DLD1 (cell line): ENCODE results near the gene CHST2.

Source experiments
- in situ Hi-C: cut with HindIII; loops from 2 replicates; pipeline ENCODE4 v1.10.0; 2017; ENCODE audit warnings: low sequenced_read_pairs

The CHST2 gene

DNA sequence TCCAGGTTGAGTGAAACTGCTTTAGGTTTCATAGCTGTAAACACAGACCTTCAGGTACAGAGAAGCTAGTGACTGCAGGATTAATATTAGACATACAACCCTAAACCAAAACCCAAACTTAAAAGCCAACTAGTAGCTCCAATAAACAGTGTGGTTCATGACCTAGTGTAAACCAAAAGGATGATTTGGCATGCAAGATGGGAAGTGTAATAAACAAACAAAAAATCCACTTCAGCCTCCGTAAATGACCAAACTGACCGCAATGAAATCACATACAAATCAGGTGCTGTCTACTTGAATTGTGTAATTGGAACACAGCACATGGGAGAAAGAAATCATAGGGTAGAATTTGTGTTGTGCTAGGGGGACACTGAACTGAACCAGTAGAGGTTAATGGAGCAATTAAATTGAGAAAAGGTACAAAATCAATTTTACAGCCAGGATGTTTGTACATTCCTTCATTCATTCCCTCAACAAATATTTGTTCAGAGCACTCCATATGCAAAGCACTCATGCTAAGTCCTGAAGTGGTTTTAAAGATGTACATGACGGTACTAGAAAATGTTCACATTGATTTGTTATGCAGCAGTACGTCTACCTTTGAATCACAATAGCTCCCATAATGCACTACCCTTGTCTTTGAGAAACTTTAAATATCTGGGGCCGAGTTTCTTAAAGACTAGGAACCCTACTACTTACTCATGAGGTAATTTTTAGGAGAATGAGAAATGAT lies 21.4 kb upstream of the CHST2 start:
- in situ Hi-C loops: no loop called here

DNA sequence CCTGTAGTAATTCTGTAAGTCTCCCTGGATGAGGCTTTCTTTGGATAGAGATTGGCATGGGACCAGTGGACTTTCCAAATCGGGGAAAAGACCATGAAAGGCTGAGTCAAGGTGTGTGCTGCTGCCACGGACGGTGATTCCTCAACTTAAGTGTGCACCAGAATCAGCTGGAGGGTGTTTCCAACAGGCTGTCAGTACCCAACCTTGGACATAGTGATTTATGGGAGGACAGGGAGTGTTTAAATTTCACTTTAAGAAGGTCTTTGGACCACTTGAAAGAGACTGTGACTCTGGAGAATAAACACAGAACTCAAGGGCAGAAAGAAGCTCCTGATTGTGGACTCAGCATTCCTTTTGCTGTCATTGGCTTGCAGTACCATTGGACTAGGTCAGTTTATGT lies 20.4 kb upstream of the CHST2 start:
- in situ Hi-C loops: no loop called here

DNA sequence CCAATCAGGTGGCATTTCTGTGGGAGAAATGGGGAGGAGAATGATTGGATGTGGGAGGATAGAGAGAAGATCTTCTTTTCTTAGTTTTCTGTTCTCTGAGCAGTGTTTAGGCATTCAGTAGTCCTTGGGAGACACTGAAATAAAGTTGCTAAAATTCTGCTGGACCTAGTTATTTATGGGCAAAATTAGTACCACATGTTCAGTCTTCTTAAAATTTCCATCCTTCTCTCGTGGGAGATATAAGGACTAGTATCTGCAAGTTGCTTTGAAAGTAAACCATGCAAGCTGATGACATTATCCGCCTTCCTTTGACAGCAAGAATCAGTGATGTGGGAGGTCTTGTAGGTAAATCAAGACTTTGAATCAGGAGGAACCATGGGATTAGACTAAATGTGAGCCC lies 19.9 kb upstream of the CHST2 start:
- in situ Hi-C loops: no loop called here

DNA sequence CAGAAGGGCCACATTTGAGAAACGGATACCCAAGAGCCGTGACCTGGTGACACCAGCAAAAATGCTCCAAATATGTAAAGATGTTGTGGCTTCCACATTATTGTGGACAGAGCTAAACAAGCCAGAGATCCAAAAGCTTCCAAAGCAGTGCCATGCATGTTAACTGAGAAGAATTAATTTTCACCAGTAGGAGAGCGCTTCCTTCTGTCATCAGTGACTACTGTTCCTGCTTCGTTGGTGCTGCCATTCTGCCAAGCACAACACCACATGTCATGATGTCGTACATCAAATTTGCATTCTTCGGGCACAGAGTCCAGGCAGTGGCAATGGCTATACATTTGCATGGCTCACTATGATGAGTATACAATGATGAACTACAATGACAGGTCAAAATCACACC lies 19.1 kb upstream of the CHST2 start:
- in situ Hi-C loops: no loop called here

DNA sequence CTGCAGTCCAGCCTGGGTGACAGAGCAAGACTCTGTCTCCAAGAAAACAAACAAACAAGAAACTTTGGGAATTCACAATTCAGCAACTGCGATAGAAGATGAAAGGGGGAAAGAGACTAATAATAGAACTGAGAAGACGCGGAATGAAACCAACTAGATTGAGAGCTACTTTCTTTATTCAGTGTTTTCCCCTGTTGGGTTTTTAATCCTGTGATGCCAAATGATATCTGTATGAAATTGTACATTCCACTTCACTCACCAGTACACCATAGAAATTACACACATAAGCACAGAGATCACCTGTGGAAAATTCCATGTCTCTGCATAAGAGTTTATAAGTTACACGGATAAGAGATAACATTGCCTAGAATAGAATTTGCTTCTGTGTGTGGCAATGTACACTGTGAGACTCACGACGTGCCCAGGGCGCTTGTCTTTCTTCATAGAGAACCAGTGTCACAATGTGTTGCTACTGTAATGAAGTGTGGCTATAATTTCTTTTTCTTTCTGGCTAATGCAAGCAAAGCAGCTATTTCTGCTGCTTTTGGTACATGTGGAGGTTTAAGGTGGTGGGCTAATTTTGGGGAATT lies 17.7 kb upstream of the CHST2 start:
- in situ Hi-C loops: no loop called here

DNA sequence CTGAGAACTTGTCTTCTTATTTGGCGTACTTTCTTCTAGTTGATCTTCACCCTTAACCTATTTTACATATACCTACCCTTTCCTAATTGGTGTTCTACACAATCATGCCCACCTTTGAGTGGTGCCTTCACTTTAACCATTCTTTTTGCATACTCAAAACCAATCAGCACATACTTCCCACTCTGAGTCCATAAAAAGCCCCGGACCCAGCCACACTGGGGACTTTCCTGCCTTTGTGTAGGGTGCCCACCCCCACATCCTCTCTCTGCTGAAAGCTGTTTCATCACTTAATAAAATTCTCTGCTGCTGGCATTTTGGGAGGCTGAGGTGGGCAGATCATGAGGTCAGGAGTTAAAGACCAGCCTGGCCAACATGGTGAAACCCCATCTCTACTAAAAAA lies 15.9 kb upstream of the CHST2 start:
- in situ Hi-C loops: no loop called here

DNA sequence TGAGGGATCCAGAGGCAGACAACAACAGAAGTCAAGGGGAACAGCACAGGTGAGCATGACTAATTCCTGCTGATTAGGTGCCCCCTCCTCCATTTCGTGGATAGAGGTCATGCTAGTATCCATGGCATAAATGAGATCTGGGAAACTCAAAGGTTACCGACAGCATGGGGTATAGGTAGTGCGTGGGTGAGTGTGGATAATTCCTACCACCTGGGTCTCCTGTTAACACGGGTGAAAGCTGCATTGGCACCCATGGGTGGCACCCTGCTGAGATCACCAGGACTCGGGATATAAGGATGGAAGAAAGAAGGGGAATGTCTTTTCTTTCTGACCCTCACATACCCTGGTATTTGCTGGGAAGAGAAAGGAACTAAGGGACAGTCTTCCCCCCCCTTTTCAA lies 14.4 kb upstream of the CHST2 start:
- in situ Hi-C loops: no loop called here

DNA sequence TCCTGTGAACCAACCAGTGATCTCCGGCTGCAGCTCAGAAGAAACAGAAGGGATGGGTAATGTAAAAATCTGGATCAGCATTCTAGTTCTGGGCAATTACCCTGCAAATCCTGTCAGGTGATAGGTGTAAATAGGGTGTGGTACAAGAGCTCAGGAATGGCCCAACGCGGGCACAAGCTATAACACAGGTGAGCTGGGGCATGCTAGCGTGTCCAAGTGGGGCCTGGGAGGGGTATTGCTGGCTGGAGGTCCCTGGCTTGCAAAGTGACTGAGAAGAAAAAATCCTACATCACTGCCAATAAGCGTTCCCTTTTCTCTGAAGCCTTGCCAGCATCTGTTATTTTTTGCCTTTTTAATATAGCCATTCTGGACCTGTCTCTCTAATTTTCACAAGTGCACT lies 9.7 kb upstream of the CHST2 start:
- in situ Hi-C loops: no loop called here

DNA sequence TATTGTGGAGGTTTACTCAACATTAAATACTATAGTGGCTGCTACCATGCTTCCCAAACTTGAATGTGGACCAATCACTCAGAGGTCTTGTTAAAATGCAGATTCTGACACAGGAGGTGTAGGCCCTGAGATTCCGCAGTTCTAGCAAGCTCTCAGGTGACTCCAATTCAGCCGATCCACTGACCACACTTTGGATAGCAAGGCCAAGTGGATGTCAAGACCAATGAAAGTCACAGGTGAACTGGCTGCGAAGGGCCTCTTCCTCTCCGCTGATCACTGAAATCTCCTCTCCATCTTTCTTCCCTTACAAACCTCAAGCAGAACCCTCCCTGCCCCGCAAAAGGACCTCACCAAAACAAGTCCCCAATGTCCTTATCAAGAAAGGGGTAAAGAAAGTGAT lies 9.2 kb upstream of the CHST2 start:
- in situ Hi-C loops: no loop called here

DNA sequence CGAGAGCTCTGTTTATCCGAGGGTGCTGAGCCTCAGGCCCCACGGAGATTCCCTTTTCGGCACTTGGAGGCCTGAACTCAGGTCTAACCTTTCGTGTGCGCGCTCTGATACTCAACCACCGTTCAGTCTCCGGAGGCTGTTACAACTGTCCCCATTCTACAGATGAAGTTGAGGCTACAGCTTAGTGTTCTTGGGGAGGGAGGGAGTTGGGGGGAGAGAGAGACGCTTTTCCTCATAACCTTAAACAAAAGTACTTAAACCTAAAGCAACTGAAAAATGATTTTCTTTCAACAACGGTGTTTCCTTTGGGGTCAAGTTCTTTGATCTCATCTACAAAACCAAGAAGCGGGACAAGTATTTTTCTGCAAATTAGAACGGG lies 952 bp upstream of the CHST2 start:
- in situ Hi-C loops: no loop called here

DNA sequence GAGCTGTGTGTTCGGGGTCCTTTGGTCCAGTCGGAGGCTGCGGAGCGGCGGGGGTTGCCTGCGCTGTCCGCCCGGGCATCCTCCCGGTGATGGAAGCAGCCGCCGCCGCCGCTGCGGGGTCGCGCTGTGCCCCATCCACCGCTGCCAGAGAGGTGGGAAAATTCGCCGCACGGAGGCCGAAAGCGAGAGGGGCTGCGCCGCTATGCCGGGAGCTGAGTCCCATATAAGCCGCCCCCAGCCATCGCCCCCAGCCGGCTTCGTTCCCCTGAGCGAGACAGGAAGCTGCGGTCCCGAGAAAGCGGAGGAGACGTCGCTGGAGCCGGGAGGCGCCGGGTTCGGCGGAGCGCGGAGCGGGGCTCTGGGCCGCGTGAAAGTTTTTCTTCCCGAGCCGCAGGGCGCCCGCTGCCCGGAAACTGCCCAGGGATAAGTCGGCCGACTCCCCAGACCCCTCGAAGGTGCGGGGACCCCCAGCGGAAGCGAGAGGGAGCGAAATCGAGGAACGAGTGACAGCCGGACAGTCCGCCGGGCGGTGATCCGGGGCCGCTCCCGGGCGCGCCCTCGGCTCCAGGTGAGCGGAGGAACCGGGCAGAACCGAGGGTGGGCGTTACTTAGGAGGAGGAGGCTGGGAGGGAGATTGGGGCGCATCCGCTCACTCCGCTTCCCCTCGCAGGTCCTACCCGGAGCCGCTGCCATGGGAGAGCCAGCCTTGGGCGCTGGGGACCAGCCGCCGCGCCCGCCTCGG lies 574 bp downstream of the CHST2 start:
- in situ Hi-C loops: no loop called here

DNA sequence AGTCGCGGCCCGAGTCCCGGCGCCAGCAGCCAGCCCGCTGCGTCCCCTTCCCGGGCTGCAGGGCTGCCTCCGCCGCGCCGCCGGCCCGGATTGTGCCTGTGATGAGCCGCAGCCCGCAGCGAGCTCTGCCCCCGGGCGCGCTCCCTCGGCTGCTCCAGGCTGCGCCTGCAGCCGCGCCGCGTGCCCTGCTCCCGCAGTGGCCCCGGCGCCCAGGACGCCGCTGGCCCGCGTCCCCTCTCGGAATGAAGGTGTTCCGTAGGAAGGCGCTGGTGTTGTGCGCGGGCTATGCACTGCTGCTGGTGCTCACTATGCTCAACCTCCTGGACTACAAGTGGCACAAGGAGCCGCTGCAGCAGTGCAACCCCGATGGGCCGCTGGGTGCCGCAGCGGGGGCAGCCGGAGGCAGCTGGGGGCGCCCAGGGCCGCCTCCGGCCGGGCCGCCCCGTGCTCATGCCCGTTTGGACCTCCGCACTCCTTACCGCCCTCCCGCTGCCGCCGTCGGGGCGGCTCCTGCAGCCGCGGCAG lies 1.2 kb downstream of the CHST2 start:
- in situ Hi-C loops: no loop called here

DNA sequence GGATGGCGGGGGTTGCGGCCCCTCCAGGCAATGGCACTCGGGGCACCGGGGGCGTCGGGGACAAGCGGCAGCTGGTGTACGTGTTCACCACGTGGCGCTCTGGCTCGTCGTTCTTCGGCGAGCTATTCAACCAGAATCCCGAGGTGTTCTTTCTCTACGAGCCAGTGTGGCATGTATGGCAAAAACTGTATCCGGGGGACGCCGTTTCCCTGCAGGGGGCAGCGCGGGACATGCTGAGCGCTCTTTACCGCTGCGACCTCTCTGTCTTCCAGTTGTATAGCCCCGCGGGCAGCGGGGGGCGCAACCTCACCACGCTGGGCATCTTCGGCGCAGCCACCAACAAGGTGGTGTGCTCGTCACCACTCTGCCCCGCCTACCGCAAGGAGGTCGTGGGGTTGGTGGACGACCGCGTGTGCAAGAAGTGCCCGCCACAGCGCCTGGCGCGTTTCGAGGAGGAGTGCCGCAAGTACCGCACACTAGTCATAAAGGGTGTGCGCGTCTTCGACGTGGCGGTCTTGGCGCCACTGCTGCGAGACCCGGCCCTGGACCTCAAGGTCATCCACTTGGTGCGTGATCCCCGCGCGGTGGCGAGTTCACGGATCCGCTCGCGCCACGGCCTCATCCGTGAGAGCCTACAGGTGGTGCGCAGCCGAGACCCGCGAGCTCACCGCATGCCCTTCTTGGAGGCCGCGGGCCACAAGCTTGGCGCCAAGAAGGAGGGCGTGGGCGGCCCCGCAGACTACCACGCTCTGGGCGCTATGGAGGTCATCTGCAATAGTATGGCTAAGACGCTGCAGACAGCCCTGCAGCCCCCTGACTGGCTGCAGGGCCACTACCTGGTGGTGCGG lies 1.9 kb downstream of the CHST2 start:
- in situ Hi-C loops: no loop called here

DNA sequence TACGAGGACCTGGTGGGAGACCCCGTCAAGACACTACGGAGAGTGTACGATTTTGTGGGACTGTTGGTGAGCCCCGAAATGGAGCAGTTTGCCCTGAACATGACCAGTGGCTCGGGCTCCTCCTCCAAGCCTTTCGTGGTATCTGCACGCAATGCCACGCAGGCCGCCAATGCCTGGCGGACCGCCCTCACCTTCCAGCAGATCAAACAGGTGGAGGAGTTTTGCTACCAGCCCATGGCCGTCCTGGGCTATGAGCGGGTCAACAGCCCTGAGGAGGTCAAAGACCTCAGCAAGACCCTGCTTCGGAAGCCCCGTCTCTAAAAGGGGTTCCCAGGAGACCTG lies 2.5 kb downstream of the CHST2 start:
- in situ Hi-C loops: no loop called here

DNA sequence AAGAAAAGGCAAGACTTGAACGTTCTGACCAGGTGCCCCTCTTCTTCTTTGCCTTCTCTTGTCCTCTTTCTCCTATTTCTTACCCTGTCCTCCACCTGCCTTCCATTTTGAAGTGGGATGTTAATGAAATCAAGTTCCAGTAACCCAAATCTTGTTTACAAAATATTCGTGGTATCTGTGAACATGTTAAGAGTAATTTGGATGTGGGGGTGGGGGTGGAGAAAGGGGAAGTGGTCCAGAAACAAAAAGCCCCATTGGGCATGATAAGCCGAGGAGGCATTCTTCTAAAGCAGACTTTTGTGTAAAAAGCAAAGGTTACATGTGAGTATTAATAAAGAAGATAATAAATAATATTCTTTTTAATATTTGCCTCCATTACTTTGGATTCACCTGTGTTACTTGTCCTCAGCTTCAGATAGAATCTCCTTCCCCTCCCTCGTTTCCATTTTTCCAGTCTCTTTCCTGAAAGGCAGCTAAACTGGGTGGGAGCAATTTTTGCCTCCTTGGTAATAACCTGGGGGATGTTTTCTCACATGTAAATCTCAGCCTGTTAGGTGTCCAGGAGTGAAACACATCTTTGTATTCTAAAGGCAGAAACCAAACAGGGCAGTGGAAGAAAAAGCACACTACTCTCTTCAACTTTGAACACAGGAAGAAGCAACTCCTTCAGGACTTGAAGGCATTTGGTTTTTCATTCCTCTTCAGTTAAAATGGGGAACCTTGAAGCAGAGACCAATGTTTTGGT lies 3.2 kb downstream of the CHST2 start:
- in situ Hi-C loops: no loop called here

DNA sequence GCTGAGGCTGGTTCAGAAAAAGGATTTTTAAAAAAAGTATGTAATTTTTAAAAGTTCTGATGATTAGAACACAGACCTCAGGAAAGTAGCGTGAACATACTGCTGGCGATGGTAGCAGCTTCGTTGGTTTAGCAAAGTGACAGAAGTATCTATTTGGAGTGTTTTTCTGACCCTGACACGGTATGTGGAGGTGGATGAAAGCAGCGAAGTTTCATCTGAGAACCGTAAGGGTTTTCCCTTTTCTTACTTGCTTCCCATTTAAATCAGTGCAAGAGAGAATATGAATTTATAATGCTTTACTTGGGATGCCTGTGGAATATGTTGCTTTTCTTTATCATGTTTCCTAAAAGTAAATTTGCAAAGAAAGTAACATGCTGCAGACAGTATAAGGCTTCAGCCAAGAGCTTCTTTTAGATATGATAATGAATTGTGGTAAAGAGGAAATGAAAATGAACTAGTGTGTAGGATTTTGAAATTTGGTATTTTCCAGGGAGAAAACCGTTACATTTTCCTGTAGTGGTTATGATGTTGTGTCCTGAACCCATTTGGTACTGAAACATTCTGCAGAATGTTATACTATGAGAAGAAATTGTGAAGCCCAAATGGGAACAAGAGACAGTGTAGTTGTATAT lies 3.9 kb downstream of the CHST2 start:
- in situ Hi-C loops: no loop called here

DNA sequence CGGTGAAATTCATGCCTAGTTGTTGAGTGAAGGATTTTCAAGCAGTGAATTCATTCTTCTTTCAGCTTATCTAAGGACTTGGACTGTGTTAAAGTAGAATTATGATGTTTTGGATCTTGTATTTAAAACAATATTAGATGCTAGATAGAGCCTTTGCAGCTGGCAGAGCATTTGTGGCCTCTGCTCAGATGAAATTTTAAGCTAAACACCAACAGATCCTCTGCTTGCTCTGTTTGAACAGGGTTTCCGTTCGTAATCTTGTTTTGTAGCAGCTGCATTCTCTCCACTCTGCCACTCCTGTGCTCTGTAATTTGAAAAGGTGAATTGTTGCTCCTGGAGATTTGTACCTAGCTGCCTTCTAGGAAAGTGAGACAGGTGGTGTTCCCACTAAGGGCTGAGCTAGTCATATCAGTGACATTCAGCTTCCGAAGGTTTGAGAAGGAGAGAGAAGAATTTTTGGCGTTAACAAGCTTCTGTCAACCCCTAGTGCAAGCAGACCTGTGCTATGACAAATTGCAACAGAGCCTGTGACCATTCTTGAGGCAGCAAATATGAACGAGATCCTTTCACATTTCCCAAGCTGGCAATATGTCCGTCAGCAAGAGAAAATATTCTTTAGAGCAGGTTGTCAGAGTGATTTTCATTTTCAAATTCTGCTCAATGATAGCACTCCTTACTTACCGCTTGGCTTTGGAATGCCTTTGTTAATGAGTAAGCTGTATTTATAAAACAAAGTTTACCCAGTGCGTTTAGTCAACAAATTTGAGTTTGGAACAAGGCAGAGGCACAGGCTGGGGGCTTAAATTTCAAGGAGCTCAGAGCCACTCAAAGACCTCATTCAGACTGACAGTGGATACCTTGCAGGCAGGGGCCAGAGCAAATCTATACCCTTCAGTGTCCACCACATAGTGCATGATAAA lies 5.3 kb downstream of the CHST2 start:
- in situ Hi-C loops: no loop called here

DNA sequence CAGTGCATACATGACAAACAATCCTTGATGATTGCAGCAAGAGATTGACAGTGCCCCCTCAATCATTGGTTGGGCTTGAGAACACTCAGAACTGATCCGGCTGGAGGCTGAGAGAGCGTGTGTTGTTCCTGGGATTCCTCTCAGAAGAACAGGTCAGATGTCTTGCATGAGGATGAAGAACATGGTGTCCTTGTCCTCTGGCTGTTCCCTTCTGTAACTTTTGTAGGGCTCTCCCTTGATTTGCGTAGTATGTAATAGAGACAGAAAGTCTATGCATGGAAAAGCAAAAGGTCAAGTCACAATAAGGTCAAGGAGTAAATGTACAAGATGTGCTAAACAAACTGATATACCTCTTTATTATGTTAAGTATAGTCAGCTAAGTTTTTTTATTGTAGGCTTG lies 8.2 kb downstream of the CHST2 start:
- in situ Hi-C loops: no loop called here
